GM19025 (cell line): ENCODE measurements around the gene TXNDC8.
A peak's percentile ranks its signal among the peaks of the same experiment; 100 is the strongest.
"Not testable (repeated sequence)": the region's sequence is repeated elsewhere in the genome, so short reads cannot be mapped to it uniquely, and the experiment has no call there.

Source experiments
- ATAC-seq: cut with Tn5 transposase; IDR thresholded peaks from one replicate; pipeline ENCODE4 v1.9.1; 2021; ENCODE audit warnings: mild to moderate bottlenecking, low read depth, moderate library complexity; ENCODE audit not compliant: unreplicated experiment

TXNDC8 gene

GRCh38 chr9:110329639-110330230 is 7.9 kb downstream of the TXNDC8 start:
- ATAC-seq: no peak

GRCh38 chr9:110328763-110329162 is 8.9 kb downstream of the TXNDC8 start:
- no peak for ATAC-seq

- no peak for ATAC-seq
Observed at GRCh38 chr9:110327716-110328115, 9.9 kb downstream of the TXNDC8 start.

GRCh38 chr9:110323818-110324217 is 13.8 kb downstream of the TXNDC8 start:
- no peak for ATAC-seq

GRCh38 chr9:110320651-110321445 is 16.8 kb downstream of the TXNDC8 start:
- ATAC-seq: no peak

GRCh38 chr9:110319781-110320492 is 17.7 kb downstream of the TXNDC8 start:
- no peak for ATAC-seq

GRCh38 chr9:110317911-110318310 is 19.8 kb downstream of the TXNDC8 start:
- no peak for ATAC-seq

GRCh38 chr9:110316261-110317075 is 21.2 kb downstream of the TXNDC8 start:
- peak; percentile 93 for ATAC-seq

- ATAC-seq: not testable (repeated sequence)
Observed at GRCh38 chr9:110311978-110312377, 25.7 kb downstream of the TXNDC8 start.

GRCh38 chr9:110309681-110310080 is 28.0 kb downstream of the TXNDC8 start:
- no peak for ATAC-seq

- ATAC-seq: no peak
Observed at GRCh38 chr9:110308633-110309038, 29.0 kb downstream of the TXNDC8 start.

- ATAC-seq: no peak
Observed at GRCh38 chr9:110307191-110307590, 30.5 kb downstream of the TXNDC8 start.

GRCh38 chr9:110303133-110303532 is 34.5 kb downstream of the TXNDC8 start:
- ATAC-seq: no peak

- ATAC-seq: no peak
Observed at GRCh38 chr9:110298043-110298605, 39.5 kb downstream of the TXNDC8 start.

GRCh38 chr9:110293248-110293647 is 44.4 kb downstream of the TXNDC8 start:
- ATAC-seq: no peak

- ATAC-seq: no peak
Observed at GRCh38 chr9:110291921-110292557, 45.6 kb downstream of the TXNDC8 start.

- no peak for ATAC-seq
Observed at GRCh38 chr9:110290001-110290400, 47.7 kb downstream of the TXNDC8 start.

GRCh38 chr9:110288503-110288902 is 49.2 kb downstream of the TXNDC8 start:
- no peak for ATAC-seq

GRCh38 chr9:110287289-110287680 is 50.4 kb downstream of the TXNDC8 start:
- no peak for ATAC-seq
